A549 (cell line): ENCODE measurements around the gene RLBP1.

Experiments
- MAFK ChIP-seq: fragments of 450-650 bp; IDR thresholded peaks from 2 replicates; pipeline ENCODE4 v1.6.1; 2014; ENCODE audit not compliant: partially characterized antibody
- MYC ChIP-seq: IDR thresholded peaks from 2 replicates; pipeline ENCODE4 v1.6.1; 2012; ENCODE audit warnings: mild to moderate bottlenecking, inconsistent platforms, low read length, improper control_type of control experiment, borderline replicate concordance
- POLR2A ChIP-seq: IDR thresholded peaks from 2 replicates; pipeline ENCODE4 v1.6.1; 2012; ENCODE audit warnings: mild to moderate bottlenecking, low read length
- SREBF2 ChIP-seq: fragments of 450-650 bp; IDR thresholded peaks from 2 replicates; pipeline ENCODE4 v1.6.1; 2014; ENCODE audit warnings: mild to moderate bottlenecking, moderate library complexity
- ZSCAN20 ChIP-seq: fragments of 250-450 bp; sonication (Bioruptor Pico); IDR thresholded peaks from 2 replicates; pipeline ENCODE4 v1.8.0; 2022; ENCODE audit warnings: mild to moderate bottlenecking, moderate library complexity
- TF ChIP-seq, protein P1 (sequence below): fragments of >200 bp; sonication (Bioruptor Twin); formaldehyde crosslinking; IDR thresholded peaks from 3 replicates; pipeline ENCODE4 v1.5.1; 2016

GRCh38 chr15:89201465-89202005 lies 19.8 kb downstream of the RLBP1 start:
- TF ChIP-seq SREBF2 (no peak), POLR2A (no peak), ZSCAN20 (CRISPR knock-in tag) (no peak), MAFK (no peak), MYC (no peak)
- TF ChIP-seq, protein P1, sequence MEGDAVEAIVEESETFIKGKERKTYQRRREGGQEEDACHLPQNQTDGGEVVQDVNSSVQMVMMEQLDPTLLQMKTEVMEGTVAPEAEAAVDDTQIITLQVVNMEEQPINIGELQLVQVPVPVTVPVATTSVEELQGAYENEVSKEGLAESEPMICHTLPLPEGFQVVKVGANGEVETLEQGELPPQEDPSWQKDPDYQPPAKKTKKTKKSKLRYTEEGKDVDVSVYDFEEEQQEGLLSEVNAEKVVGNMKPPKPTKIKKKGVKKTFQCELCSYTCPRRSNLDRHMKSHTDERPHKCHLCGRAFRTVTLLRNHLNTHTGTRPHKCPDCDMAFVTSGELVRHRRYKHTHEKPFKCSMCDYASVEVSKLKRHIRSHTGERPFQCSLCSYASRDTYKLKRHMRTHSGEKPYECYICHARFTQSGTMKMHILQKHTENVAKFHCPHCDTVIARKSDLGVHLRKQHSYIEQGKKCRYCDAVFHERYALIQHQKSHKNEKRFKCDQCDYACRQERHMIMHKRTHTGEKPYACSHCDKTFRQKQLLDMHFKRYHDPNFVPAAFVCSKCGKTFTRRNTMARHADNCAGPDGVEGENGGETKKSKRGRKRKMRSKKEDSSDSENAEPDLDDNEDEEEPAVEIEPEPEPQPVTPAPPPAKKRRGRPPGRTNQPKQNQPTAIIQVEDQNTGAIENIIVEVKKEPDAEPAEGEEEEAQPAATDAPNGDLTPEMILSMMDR: no peak
